OCI-LY7 (cell line): ENCODE measurements around the gene NGF. TPM values are rescaled to one million over a fixed set of nuclear protein-coding genes. Genes with fewer than 3 reads are reported as not detected.

ENCODE experiments used
- BruUV-seq: library from RNA; stranded (reverse); fragments of 400-500 nt; replicated peaks from 2 replicates; lab custom pipeline; 2021; lab: Mats Ljungman, UMichigan
- CTCF ChIA-PET: fragments of 300-600 bp; sonication (Branson Sonifier 250); formaldehyde crosslinking; loops from one replicate; lab custom pipeline; 2022; ENCODE audit warnings: antibody characterized with exemption; ENCODE audit not compliant: unreplicated experiment; lab: Charles Lee
- POLR2A ChIA-PET: fragments of 300-600 bp; sonication (Branson Sonifier 250); formaldehyde crosslinking; loops from one replicate; lab custom pipeline; 2022; ENCODE audit warnings: antibody characterized with exemption; lab: Charles Lee
- DNase-seq: peaks from one replicate; pipeline ENCODE4 v3.0.0-alpha.2; 2015; ENCODE audit warnings: low spot score
- H2AFZ ChIP-seq: fragments of 200-600 bp; sonication (generic), shearing (Covaris generic); 2 replicates; pipeline ENCODE4 v1.6.1; 2014; ENCODE audit warnings: mild to moderate bottlenecking, antibody characterized with exemption, low read length, moderate library complexity
- H3K27ac ChIP-seq: fragments of 200-600 bp; sonication (generic); 2 replicates; pipeline ENCODE4 v1.5.1; 2014; ENCODE audit warnings: mixed run types, low read depth, mild to moderate bottlenecking, moderate library complexity, low read length, inconsistent platforms; ENCODE audit not compliant: poor library complexity, severe bottlenecking
- H3K36me3 ChIP-seq: fragments of 200-600 bp; sonication (generic); 2 replicates; pipeline ENCODE4 v1.6.1; 2014; ENCODE audit warnings: mild to moderate bottlenecking, antibody characterized with exemption, low read length, moderate library complexity, mixed read lengths; ENCODE audit not compliant: insufficient read depth
- H3K4me1 ChIP-seq: fragments of 200-600 bp; sonication (generic); 2 replicates; pipeline ENCODE4 v1.5.1; 2014; ENCODE audit warnings: mild to moderate bottlenecking, low read length; ENCODE audit not compliant: insufficient read depth, poor library complexity, severe bottlenecking
- H3K4me2 ChIP-seq: fragments of 200-600 bp; sonication (generic); 2 replicates; pipeline ENCODE4 v1.6.1; 2014; ENCODE audit warnings: mild to moderate bottlenecking, low read length
- H3K4me3 ChIP-seq: fragments of 200-600 bp; sonication (generic); 2 replicates; pipeline ENCODE4 v1.5.1; 2014; ENCODE audit warnings: mild to moderate bottlenecking, low read depth, low read length; ENCODE audit not compliant: poor library complexity, severe bottlenecking
- H3K79me2 ChIP-seq: fragments of 200-600 bp; sonication (generic); 2 replicates; pipeline ENCODE4 v1.6.1; 2016; ENCODE audit warnings: low read depth, mild to moderate bottlenecking, low read length, moderate library complexity, mixed read lengths; ENCODE audit not compliant: insufficient read depth
- H3K9me2 ChIP-seq: fragments of 200-600 bp; sonication (generic); 2 replicates; pipeline ENCODE4 v1.6.1; 2016; ENCODE audit warnings: mild to moderate bottlenecking, low read length, mixed read lengths; ENCODE audit not compliant: insufficient read depth
- H3K9me3 ChIP-seq: fragments of 200-600 bp; sonication (generic); 2 replicates; pipeline ENCODE4 v1.6.1; 2014; ENCODE audit warnings: mild to moderate bottlenecking, mixed run types, low read length, mixed read lengths
- H4K20me1 ChIP-seq: fragments of 200-600 bp; sonication (generic); 2 replicates; pipeline ENCODE4 v1.6.1; 2014; ENCODE audit warnings: mild to moderate bottlenecking, antibody characterized with exemption, low read length, moderate library complexity, mixed read lengths; ENCODE audit not compliant: insufficient read depth
- CTCF ChIP-seq: fragments of 200-600 bp; sonication (generic); conservative IDR thresholded peaks from 2 replicates; pipeline ENCODE4 v1.5.1; 2014; ENCODE audit warnings: mild to moderate bottlenecking, antibody characterized with exemption, low read length, moderate library complexity, mixed read lengths
- EZH2phosphoT487 ChIP-seq: fragments of 200-600 bp; sonication (generic); IDR thresholded peaks from 2 replicates; pipeline ENCODE4 v1.6.1; 2018; ENCODE audit warnings: low read depth, borderline replicate concordance, mild to moderate bottlenecking, mixed run types, antibody characterized with exemption, low read length, moderate library complexity, mixed read lengths
- intact Hi-C: fragments of 100-400 bp; cut with micrococcal nuclease; formaldehyde crosslinking; loops from one replicate; pipeline ENCODE4 v1.10.0; 2022; ENCODE audit not compliant: unreplicated experiment
- total RNA-seq, 2 experiments: library from RNA; depleted of rRNA in 1 of 2; stranded (reverse); fragments of >200 nt in 1 of 2; shearing (Covaris generic) in 1 of 2; gene quantifications; 2 replicates each; pipeline ENCODE4 v1.2.3, GENCODE V29; 2014 to 2022

NGF gene
- total RNA-seq, 2 experiments from 2014 or later: not detected

- no peak overlapping the region for H3K4me3 ChIP-seq
- no peaks in the 10 kb centered on the region for H3K9me2 ChIP-seq
- no peaks in the 10 kb centered on the region for H3K9me3 ChIP-seq
- no peaks in the 10 kb centered on the region for H4K20me1 ChIP-seq
- H3K27ac ChIP-seq: no peak overlapping the region
- ChIA-PET POLR2A (interaction anchor here (1.5 kb wide), 1 partner anchor 326 kb away, joined by 4 read pairs; no protein-coding TSS in a partner anchor), CTCF (no interaction called here)
- H3K4me1 ChIP-seq: no peaks in the 10 kb centered on the region
- H3K36me3 ChIP-seq: no peaks in the 10 kb centered on the region
- no peaks in the 10 kb centered on the region for H3K79me2 ChIP-seq
- H3K4me2 ChIP-seq: no peak overlapping the region
- TF ChIP-seq EZH2phosphoT487 (no peak), CTCF (no peak)
- intact Hi-C loops: no loop called here
- H2AFZ ChIP-seq: no peak overlapping the region
- DNase-seq: no peak
- BruUV-seq: no TSS peak
Measured at GRCh38 chr1:115239426-115239825, 98.6 kb downstream of the NGF start.

GRCh38 chr1:115239148-115239422, 99.0 kb downstream of the NGF start:
- ChIA-PET CTCF (no interaction called here), POLR2A (interaction anchor here (1.5 kb wide), 1 partner anchor 326 kb away, joined by 4 read pairs; no protein-coding TSS in a partner anchor)

More at GRCh38 chr1:115239148-115239422, 99.0 kb downstream of the NGF start:
- H3K4me3 ChIP-seq: no peak overlapping the region
- no peaks in the 10 kb centered on the region for H3K9me3 ChIP-seq
- H3K27ac ChIP-seq: no peak overlapping the region
- H3K79me2 ChIP-seq: no peaks in the 10 kb centered on the region
- no peaks in the 10 kb centered on the region for H3K36me3 ChIP-seq
- H3K9me2 ChIP-seq: no peaks in the 10 kb centered on the region
- intact Hi-C loops: no loop called here
- H3K4me1 ChIP-seq: no peaks in the 10 kb centered on the region
- BruUV-seq: no TSS peak
- TF ChIP-seq EZH2phosphoT487: no peak
- TF ChIP-seq CTCF: no peak
- no peak for DNase-seq
- no peak overlapping the region for H3K4me2 ChIP-seq
- no peak overlapping the region for H2AFZ ChIP-seq
- no peaks in the 10 kb centered on the region for H4K20me1 ChIP-seq
